GM12874 (cell line): Measurements from ENCODE around the gene TIMP4.

ENCODE experiments used
- CTCF ChIP-seq: IDR thresholded peaks from 2 replicates; pipeline ENCODE4 v1.5.1; 2011; ENCODE audit warnings: low read depth, mild to moderate bottlenecking, control low read depth, low read length, moderate library complexity; ENCODE audit not compliant: insufficient read depth

Gene TIMP4

DNA sequence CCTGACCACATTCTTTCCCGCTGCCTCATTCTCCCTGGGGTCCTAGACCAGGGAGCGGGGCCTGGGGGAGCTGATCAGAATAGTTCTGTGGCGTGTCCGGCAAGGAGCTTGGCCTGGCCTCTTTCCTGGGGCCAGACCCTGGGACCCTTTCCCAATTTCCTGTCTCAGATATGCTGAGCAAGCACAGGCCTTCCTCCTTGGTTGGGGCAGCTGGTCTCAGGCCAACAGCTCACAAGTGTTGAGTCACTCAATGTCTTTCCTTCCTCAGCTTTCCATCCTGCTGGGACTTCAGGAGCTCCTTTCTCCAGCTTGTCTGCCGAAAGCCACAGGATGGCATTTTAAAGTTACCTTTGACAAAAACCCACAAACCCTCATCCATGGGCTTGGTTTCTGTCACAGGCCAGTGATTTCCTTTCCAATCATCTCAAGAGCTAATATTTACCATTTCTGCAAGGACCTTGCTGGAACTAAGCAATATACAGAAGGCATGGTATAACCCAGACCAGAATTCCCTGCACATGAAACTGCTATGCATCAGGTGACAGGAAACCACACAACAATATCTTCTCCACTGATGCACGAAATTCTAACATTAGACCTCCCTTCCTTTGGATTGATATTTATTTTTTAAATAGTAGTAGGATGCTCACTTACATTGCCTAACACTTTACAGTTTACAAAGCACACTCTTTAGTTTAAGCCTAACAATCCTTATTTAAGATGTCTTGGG is 19.5 kb upstream of the TIMP4 start:
- no peak for TF ChIP-seq CTCF

GRCh38 chr3:12177126-12177525 is 18.4 kb upstream of the TIMP4 start:
- no peak for TF ChIP-seq CTCF

DNA sequence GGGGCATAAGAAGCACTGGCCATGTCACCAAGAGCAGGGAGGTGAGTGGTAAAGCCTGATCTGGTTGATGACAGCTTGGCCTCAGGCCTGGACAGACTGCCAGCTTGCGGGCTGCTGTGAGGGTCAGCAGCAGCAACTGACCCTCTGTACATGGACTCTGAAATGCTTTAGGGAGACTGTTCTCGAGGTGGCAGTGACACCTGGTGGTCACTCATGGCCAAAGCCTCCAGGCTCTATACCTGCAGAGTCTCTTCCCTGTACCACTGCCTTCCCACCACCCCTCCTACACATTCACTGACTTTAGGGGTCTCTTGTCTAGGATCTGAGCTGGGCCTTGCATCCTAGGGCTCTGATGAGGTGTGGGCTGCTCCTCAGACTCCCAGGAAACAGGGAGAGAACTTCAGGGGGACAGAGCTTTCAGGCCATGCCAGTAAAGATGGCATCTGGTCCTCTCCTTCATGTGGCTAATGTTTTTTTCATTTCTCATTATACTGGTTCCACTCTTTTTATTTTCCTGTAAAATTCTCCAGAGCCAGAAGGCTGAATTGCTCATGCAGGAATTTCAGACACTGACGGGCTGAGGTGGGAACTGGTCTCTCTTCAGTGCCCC is 17.2 kb upstream of the TIMP4 start:
- TF ChIP-seq CTCF, result peak; percentile 87

DNA sequence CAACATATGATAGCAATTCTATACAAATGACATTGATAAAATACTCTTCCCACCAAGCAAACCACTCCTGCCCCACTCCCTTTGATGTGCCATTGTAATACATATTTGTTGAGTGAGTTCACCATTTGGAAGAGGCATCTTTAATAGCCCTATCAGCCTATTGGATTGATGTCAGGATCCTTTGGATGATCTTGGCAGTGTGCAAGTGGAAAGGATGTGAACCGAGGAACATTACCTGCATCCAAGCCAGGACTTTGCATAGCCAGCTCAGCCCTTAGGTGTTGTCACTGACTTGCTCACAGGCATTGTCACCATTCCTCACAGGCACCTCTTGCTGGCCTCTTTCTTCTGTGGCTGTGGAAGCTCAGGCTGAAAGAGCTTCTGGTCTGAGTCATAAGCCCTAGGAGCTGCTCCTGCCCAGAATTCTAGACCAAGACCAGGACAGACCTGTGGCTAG is 16.5 kb upstream of the TIMP4 start:
- no peak for TF ChIP-seq CTCF

DNA sequence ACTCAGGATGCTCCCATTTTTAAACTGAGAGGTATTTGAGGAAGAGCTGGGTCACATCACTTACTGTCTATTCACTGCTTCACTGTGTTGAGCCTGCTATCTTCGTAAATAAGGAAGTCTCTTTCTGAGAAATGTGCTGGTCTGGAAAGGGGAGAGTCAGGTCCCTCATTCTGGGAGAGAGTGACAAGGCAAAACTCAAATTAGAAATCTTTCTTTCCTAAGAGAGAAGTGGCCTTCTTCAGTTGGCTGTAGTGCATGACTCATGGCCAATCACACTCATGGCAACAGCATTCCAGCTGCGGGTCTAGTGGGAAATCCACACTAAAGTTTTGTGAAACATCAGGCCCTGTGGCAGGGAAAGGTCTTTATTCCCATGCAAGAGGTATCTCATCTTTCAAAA is 11.5 kb upstream of the TIMP4 start:
- no peak for TF ChIP-seq CTCF

DNA sequence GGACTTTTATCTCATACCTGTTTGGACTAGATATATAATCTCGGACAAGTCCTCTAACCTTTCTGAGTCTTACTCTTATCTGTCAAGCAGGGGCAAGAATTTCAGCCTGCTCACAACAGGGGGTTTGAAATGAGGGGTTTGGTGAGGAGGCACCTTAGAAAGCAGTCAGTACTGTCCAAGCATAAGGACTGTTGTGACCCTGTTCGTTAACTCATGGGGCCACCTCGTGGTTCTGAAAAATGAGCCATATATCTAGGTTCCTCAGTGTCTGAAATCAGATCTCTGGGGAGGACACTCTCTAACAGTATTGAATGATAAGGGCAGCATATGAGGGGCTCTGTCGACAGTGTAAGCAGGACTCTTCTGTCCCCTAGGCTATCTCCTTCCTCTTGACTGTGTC is 7.2 kb upstream of the TIMP4 start:
- TF ChIP-seq CTCF, result no peak

GRCh38 chr3:12159227-12159601 is 502 bp upstream of the TIMP4 start:
- TF ChIP-seq CTCF, result no peak
